ENCODE results near the gene SRGAP1. TPM values are rescaled to one million over a fixed set of nuclear protein-coding genes. Genes with fewer than 3 reads are reported as not detected.

SRGAP1 gene
- total RNA-seq, 1 donor from 2014 or later = 1.3 TPM

GRCh38 chr12:63964301-63964700 is 119.8 kb downstream of the SRGAP1 start:
- no peak for DNase-seq (ENCODE audit: low read depth in 2 of 2)

- DNase-seq (ENCODE audit: low read depth in 2 of 2) = no peak
Measured at GRCh38 chr12:63965936-63966605, 121.6 kb downstream of the SRGAP1 start.

- DNase-seq (ENCODE audit: low read depth in 2 of 2) = no peak
Measured at GRCh38 chr12:63966606-63966975, 122.1 kb downstream of the SRGAP1 start.

GRCh38 chr12:63967358-63968145 is 123.1 kb downstream of the SRGAP1 start:
- DNase-seq (ENCODE audit: low read depth in 2 of 2) = peak in 1 of 2 donors; percentile 30

- DNase-seq (ENCODE audit: low read depth in 2 of 2) = no peak
Measured at GRCh38 chr12:63968673-63969072, 124.2 kb downstream of the SRGAP1 start.

- DNase-seq (ENCODE audit: low read depth in 2 of 2) = no peak
Measured at GRCh38 chr12:63976902-63977395, 132.4 kb downstream of the SRGAP1 start.

GRCh38 chr12:63977441-63977840 is 132.9 kb downstream of the SRGAP1 start:
- DNase-seq (ENCODE audit: low read depth in 2 of 2) = no peak

- peak; percentile 52 to 78 for DNase-seq (ENCODE audit: low read depth in 2 of 2)
Measured at GRCh38 chr12:63978519-63978918, 134.0 kb downstream of the SRGAP1 start.

GRCh38 chr12:63980211-63980610 is 135.7 kb downstream of the SRGAP1 start:
- DNase-seq (ENCODE audit: low read depth in 2 of 2) = no peak

GRCh38 chr12:63981343-63981742 is 136.8 kb downstream of the SRGAP1 start:
- no peak for DNase-seq (ENCODE audit: low read depth in 2 of 2)

- no peak for DNase-seq (ENCODE audit: low read depth in 2 of 2)
Measured at GRCh38 chr12:63982604-63983295, 138.2 kb downstream of the SRGAP1 start.

GRCh38 chr12:63985456-63985855 is 141.0 kb downstream of the SRGAP1 start:
- DNase-seq (ENCODE audit: low read depth in 2 of 2) = no peak

- no peak for DNase-seq (ENCODE audit: low read depth in 2 of 2)
Measured at GRCh38 chr12:63985945-63986344, 141.4 kb downstream of the SRGAP1 start.

GRCh38 chr12:63989301-63989845 is 144.9 kb downstream of the SRGAP1 start:
- DNase-seq (ENCODE audit: low read depth in 2 of 2) = peak in 1 of 2 donors; percentile 62

GRCh38 chr12:63990828-63991547 is 146.5 kb downstream of the SRGAP1 start:
- DNase-seq (ENCODE audit: low read depth in 2 of 2) = no peak

- DNase-seq (ENCODE audit: low read depth in 2 of 2) = no peak
Measured at GRCh38 chr12:63994704-63995103, 150.2 kb downstream of the SRGAP1 start.

- DNase-seq (ENCODE audit: low read depth in 2 of 2) = peak in 1 of 2 donors; percentile 74
Measured at GRCh38 chr12:63995512-63995911, 151.0 kb downstream of the SRGAP1 start.

- DNase-seq (ENCODE audit: low read depth in 2 of 2) = no peak
Measured at GRCh38 chr12:63996556-63996955, 152.1 kb downstream of the SRGAP1 start.

- no peak for DNase-seq (ENCODE audit: low read depth in 2 of 2)
Measured at GRCh38 chr12:63997198-63997597, 152.7 kb downstream of the SRGAP1 start.

- no peak for DNase-seq (ENCODE audit: low read depth in 2 of 2)
Measured at GRCh38 chr12:63998584-63998983, 154.1 kb downstream of the SRGAP1 start.

- DNase-seq (ENCODE audit: low read depth in 2 of 2) = no peak
Measured at GRCh38 chr12:63999853-64000252, 155.4 kb downstream of the SRGAP1 start.

Data from dermis microvascular lymphatic vessel endothelial cell (primary cell).